HEK293T (cell line): Measurements from ENCODE around the gene MYO5B.

Experiments used
- CTCF ChIA-PET: fragments of 350-600 bp; formaldehyde crosslinking; extraction: SDS; loops from one replicate; lab custom pipeline; 2021; ENCODE audit warnings: antibody characterized with exemption, inconsistent platforms; lab: Yijun Ruan, JAX
- POLR2A ChIA-PET: fragments of 350-600 bp; formaldehyde crosslinking; extraction: SDS; loops from one replicate; lab custom pipeline; 2020; ENCODE audit warnings: antibody characterized with exemption, inconsistent platforms; lab: Yijun Ruan, JAX
- DNase-seq: peaks from one replicate; pipeline ENCODE4 v3.0.0; 2012; ENCODE audit warnings: mixed read lengths; ENCODE audit errors: extremely low spot score
- ARNT ChIP-seq: fragments of 450-650 bp; IDR thresholded peaks from 2 replicates; pipeline ENCODE4 v1.6.1; 2017; ENCODE audit warnings: mild to moderate bottlenecking
- BHLHE40 ChIP-seq: fragments of 450-650 bp; IDR thresholded peaks from 2 replicates; pipeline ENCODE4 v1.6.1; 2016; ENCODE audit warnings: mild to moderate bottlenecking, moderate library complexity, borderline replicate concordance
- CTBP1 ChIP-seq: fragments of 450-650 bp; IDR thresholded peaks from 2 replicates; pipeline ENCODE4 v1.6.1; 2016; ENCODE audit warnings: borderline replicate concordance
- ELF4 ChIP-seq: fragments of 450-650 bp; IDR thresholded peaks from 2 replicates; pipeline ENCODE4 v1.6.1; 2017; ENCODE audit warnings: antibody characterized with exemption
- FOXA1 ChIP-seq: fragments of 450-650 bp; IDR thresholded peaks from 2 replicates; pipeline ENCODE4 v1.6.1; 2016; ENCODE audit warnings: mild to moderate bottlenecking
- FOXK2 ChIP-seq: fragments of 450-650 bp; IDR thresholded peaks from 2 replicates; pipeline ENCODE4 v1.6.1; 2016; ENCODE audit warnings: mild to moderate bottlenecking
- FOXM1 ChIP-seq: fragments of 450-650 bp; IDR thresholded peaks from 2 replicates; pipeline ENCODE4 v1.6.1; 2017; ENCODE audit warnings: mild to moderate bottlenecking, borderline replicate concordance
- HDGF ChIP-seq: fragments of 450-650 bp; IDR thresholded peaks from 2 replicates; pipeline ENCODE4 v1.6.1; 2017; ENCODE audit warnings: antibody characterized with exemption, borderline replicate concordance
- L3MBTL2 ChIP-seq: fragments of 450-650 bp; conservative IDR thresholded peaks from 2 replicates; pipeline ENCODE4 v1.6.1; 2016; ENCODE audit warnings: mild to moderate bottlenecking
- LEF1 ChIP-seq: fragments of 450-650 bp; IDR thresholded peaks from 2 replicates; pipeline ENCODE4 v1.6.1; 2017; ENCODE audit warnings: mild to moderate bottlenecking, borderline replicate concordance
- NFRKB ChIP-seq: fragments of 450-650 bp; IDR thresholded peaks from 2 replicates; pipeline ENCODE4 v1.6.1; 2016; ENCODE audit warnings: mild to moderate bottlenecking, moderate library complexity
- SP1 ChIP-seq: fragments of 450-650 bp; IDR thresholded peaks from 2 replicates; pipeline ENCODE4 v1.6.1; 2017
- SUZ12 ChIP-seq: fragments of 450-650 bp; IDR thresholded peaks from 2 replicates; pipeline ENCODE4 v1.6.1; 2016; ENCODE audit warnings: mild to moderate bottlenecking
- TARDBP ChIP-seq: fragments of 450-650 bp; IDR thresholded peaks from 2 replicates; pipeline ENCODE4 v1.6.1; 2016
- ZNF384 ChIP-seq: fragments of 450-650 bp; IDR thresholded peaks from 2 replicates; pipeline ENCODE4 v1.6.1; 2016
- TF ChIP-seq, protein P1 (sequence below): fragments of 450-650 bp; IDR thresholded peaks from 2 replicates; pipeline ENCODE4 v1.6.1; 2016

Gene MYO5B

DNA sequence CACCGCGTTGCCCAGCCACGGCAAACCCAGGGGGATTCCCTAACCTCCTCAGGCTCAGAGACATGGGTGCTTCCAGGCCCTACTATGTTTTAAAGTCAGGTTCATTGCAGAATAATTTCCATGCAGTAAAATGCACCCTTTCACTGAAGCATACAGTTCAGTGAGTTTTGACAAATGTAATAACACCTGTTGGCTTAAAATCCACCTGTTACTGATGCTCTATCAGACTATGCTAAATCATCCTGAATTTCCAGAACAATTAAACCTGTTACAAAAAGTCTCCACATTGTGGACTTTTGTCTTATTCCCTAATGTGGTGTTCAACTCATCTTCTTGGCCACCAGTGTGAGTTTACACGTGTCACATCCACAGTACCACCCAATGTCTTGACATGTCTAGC lies 234.6 kb downstream of the MYO5B start:
- no peak for DNase-seq
- ChIA-PET POLR2A (no interaction called here), CTCF (no interaction called here)
- TF ChIP-seq, protein P1, sequence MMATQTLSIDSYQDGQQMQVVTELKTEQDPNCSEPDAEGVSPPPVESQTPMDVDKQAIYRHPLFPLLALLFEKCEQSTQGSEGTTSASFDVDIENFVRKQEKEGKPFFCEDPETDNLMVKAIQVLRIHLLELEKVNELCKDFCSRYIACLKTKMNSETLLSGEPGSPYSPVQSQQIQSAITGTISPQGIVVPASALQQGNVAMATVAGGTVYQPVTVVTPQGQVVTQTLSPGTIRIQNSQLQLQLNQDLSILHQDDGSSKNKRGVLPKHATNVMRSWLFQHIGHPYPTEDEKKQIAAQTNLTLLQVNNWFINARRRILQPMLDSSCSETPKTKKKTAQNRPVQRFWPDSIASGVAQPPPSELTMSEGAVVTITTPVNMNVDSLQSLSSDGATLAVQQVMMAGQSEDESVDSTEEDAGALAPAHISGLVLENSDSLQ, result no peak
- TF ChIP-seq CTBP1, result no peak
- TF ChIP-seq TARDBP, result no peak
- TF ChIP-seq ELF4, result no peak
- TF ChIP-seq LEF1, result no peak
- no peak for TF ChIP-seq HDGF

DNA sequence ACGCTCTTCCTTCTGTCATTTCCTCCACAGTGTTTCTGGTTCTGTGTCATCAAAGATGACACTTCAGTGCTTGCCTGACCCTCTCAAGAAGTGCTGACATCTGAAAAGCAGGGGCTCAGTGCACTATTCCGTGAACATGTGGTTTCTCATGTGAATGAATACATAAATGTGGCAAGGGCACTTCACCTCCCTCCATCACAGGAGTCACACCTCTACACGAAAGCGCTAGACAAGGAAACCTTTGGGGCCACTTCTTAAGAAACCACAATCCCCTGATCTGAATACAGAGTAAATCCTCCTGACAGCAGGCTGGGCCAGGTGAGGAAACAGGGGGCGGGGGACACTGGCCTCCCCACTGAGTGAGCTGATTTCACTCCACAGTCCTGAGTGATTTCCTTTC lies 235.8 kb downstream of the MYO5B start:
- CTCF ChIA-PET, result no interaction called here
- POLR2A ChIA-PET, result no interaction called here
- DNase-seq, result no peak
- TF ChIP-seq BHLHE40 (no peak), LEF1 (no peak), ZNF384 (no peak)

DNA sequence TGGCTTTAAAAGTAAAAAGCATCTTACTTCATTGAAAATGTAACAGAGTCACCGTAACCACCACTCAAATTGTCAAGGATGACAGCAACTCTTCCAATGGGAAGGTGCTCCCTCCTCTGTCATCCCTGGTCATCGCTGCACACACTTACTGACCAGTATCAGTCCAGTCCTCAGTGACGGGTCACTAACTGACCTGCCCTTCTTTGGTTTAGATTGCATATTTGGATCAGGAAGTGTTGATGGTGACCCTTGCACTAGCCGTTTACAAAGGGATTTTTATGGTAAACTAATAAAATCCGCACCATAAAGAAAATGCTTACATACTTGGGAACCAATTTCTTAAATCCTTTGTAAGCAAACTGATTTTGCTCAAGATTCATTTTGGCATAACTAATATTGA lies 239.7 kb downstream of the MYO5B start:
- DNase-seq, result no peak
- ChIA-PET CTCF (no interaction called here), POLR2A (no interaction called here)
- no peak for TF ChIP-seq TARDBP
- no peak for TF ChIP-seq SUZ12

DNA sequence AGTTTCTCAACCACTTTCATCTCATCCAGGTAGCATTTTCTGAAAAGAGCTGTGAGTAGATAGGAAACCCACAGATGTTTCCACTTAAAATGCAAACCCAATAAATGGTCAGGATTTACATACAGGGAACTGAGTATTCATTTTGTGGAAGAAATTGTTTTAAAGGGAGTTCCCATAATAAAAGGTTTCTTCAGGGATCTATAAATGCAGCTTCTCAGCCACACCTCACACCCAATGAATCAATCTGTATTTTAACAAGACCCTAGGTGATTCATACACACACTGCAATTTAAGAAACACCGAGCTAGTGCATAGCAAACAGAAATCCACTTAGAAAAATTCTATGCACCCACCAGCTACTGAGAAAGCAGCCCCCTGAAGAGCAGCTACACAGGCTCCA lies 241.6 kb downstream of the MYO5B start:
- TF ChIP-seq SP1 (no peak), BHLHE40 (no peak), ZNF384 (no peak), ELF4 (no peak), ARNT (no peak), TARDBP (no peak), CTBP1 (no peak), L3MBTL2 (no peak), LEF1 (no peak), NFRKB (no peak)
- POLR2A ChIA-PET, result no interaction called here
- no peak for DNase-seq
- CTCF ChIA-PET, result no interaction called here

DNA sequence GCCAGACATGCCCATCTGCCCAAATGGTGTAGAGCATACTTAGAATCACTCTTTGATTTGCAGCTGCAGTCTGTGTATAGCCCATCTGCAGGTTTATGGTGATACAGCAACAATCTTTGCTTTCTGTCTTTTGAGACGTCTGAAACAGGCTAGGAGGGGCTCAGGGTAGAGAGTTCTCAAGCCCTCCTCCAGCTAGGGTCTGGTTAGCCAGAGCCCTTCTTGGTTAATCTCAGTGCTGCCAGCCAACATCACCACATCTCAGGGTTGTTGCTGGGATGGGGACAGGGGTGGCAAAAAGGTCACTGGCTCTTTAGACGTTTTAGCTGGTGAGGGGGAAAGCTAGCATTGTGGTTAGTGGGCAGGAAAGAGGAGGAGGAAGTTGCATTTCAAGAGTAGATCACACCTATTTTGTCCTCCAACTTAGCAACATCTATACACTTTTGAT lies 245.0 kb downstream of the MYO5B start:
- POLR2A ChIA-PET, result no interaction called here
- CTCF ChIA-PET, result no interaction called here
- TF ChIP-seq FOXA1, result no peak
- TF ChIP-seq NFRKB, result no peak
- no peak for TF ChIP-seq L3MBTL2
- TF ChIP-seq FOXK2, result no peak
- no peak for TF ChIP-seq HDGF
- TF ChIP-seq, protein P1, result no peak
- no peak for TF ChIP-seq LEF1
- TF ChIP-seq BHLHE40, result no peak
- no peak for DNase-seq

DNA sequence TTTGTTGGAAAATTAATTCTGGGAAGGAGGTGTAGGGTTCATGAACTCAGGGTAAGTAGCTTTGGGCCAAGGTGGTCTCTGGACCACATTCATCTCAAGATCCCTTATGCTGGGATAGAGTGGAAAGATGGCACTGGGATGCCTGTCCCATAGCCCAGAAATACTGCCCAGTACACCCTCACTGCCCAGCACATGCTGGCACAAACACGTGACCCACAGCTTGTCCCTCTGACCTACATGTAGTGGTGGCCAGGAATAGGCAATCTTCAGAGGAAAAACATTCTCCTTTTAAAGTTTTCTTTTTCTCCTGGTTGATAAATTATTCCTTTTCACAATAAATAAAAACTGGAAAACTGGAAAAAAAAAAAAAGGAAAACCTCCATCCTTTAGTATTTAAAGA lies 246.0 kb downstream of the MYO5B start:
- no peak for DNase-seq
- CTCF ChIA-PET, result no interaction called here

DNA sequence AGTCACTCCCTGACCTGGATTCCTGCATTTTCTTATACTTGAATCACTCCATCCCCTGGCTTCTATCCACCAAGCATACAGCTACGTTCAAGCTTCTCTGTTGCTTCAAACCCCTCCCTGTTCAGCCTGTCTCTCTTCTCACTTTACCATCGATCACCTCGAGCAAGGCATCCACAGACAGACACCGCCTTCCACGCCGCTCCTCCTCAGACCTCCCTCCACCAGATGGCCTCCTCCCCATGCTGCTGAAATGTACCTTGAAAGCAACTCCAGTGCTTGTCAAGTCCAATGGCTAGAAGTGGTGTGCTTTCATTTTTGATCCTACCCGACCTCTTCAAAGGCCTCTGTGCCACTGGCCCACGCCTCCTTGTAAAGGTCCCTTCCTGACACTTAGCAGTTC lies 250.3 kb downstream of the MYO5B start:
- POLR2A ChIA-PET, result no interaction called here
- CTCF ChIA-PET, result interaction anchor here (0.8 kb wide), 1 partner anchor 12 kb away, joined by 3 read pairs; no protein-coding TSS in a partner anchor
- DNase-seq, result no peak
- TF ChIP-seq LEF1, result no peak
- TF ChIP-seq ARNT, result no peak
- no peak for TF ChIP-seq FOXK2
- TF ChIP-seq ZNF384, result no peak
- TF ChIP-seq L3MBTL2, result no peak
- no peak for TF ChIP-seq TARDBP
- no peak for TF ChIP-seq NFRKB
- no peak for TF ChIP-seq SP1

More for the DNA sequence above, 246.0 kb downstream of the MYO5B start:
- POLR2A ChIA-PET, result no interaction called here
- no peak for TF ChIP-seq FOXA1
- no peak for TF ChIP-seq ZNF384
- TF ChIP-seq HDGF, result no peak
- TF ChIP-seq L3MBTL2, result no peak
- no peak for TF ChIP-seq SP1
- TF ChIP-seq FOXM1, result no peak
- no peak for TF ChIP-seq NFRKB
- TF ChIP-seq ARNT, result no peak
- TF ChIP-seq LEF1, result no peak
- no peak for TF ChIP-seq SUZ12
- no peak for TF ChIP-seq BHLHE40
- no peak for TF ChIP-seq TARDBP
- TF ChIP-seq ELF4, result no peak
- TF ChIP-seq, protein P1, result no peak
- TF ChIP-seq FOXK2, result no peak
- TF ChIP-seq CTBP1, result no peak
